Endothelial cell of umbilical vein (primary cell): ENCODE results near the gene GMNN. TPM values are rescaled to one million over a fixed set of nuclear protein-coding genes. Genes with fewer than 3 reads are reported as not detected.

Experiments used
- BruUV-seq: library from RNA; stranded (reverse); fragments of 400-500 nt; replicated peaks from 2 replicates; lab custom pipeline; 2021; lab: Mats Ljungman, UMichigan
- CTCF ChIA-PET: fragments of 300-600, 350-600 bp; sonication (Branson Sonifier 250); formaldehyde crosslinking; loops from one replicate; lab custom pipeline; 2021; ENCODE audit warnings: antibody characterized with exemption, inconsistent platforms; lab: Charles Lee
- POLR2A ChIA-PET: fragments of 300-600, 350-600 bp; sonication (Branson Sonifier 250); formaldehyde crosslinking; loops from one replicate; lab custom pipeline; 2021; ENCODE audit warnings: antibody characterized with exemption, inconsistent platforms; lab: Charles Lee
- DNase-seq: peaks from one replicate; pipeline ENCODE4 v3.0.0-alpha.2; 2011; ENCODE audit warnings: low read depth, low spot score
- FAIRE-seq: peaks from 2 replicates; lab custom pipeline; 2011; peaks lifted over from hg19 to GRCh38; lab: Jason Lieb, UNC
- H2AFZ ChIP-seq: 2 replicates; pipeline ENCODE4 v1.6.0; 2012; ENCODE audit warnings: low read depth, low read length, control low read depth, inconsistent platforms
- H3K27ac ChIP-seq: 2 replicates; pipeline ENCODE4 v1.5.1; 2011; ENCODE audit warnings: low read depth, mild to moderate bottlenecking, control low read depth, low read length, moderate library complexity; ENCODE audit not compliant: insufficient read depth
- H3K27me3 ChIP-seq, 2 experiments: 2 replicates each; pipeline versions ENCODE4 v1.6.0 to v1.6.1; 2011; ENCODE audit warnings: low read length in 2 of 2, mixed read lengths in 1 of 2; ENCODE audit not compliant: control insufficient read depth in 2 of 2, insufficient read depth in 2 of 2
- H3K36me3 ChIP-seq, 2 experiments: 2 replicates in 1 of 2; 3 replicates in 1 of 2; pipeline ENCODE4 v1.5.1; 2011; ENCODE audit warnings: low read length in 2 of 2, mild to moderate bottlenecking in 1 of 2, moderate library complexity in 1 of 2; ENCODE audit not compliant: control insufficient read depth in 2 of 2, insufficient read depth in 2 of 2; ENCODE audit errors: extremely low read depth in 1 of 2
- H3K4me1 ChIP-seq: 3 replicates; pipeline ENCODE4 v1.5.1; 2011; ENCODE audit warnings: mild to moderate bottlenecking, low read length; ENCODE audit not compliant: control insufficient read depth, insufficient read depth; ENCODE audit errors: extremely low read depth
- H3K4me2 ChIP-seq: 2 replicates; pipeline ENCODE4 v1.6.1; 2011; ENCODE audit warnings: low read length, control low read depth, mixed read lengths; ENCODE audit not compliant: insufficient read depth
- H3K4me3 ChIP-seq, 3 experiments: fragments of 200-600 bp in 1 of 3; sonication (generic), shearing (Covaris generic) in 1 of 3; replicated peaks in 1 of 3; 2 replicates each; pipeline ENCODE4 v1.5.1; 2011 to 2016; ENCODE audit warnings: control low read depth in 3 of 3, low read length in 3 of 3, mild to moderate bottlenecking in 2 of 3, inconsistent platforms in 1 of 3, low read depth in 1 of 3, moderate library complexity in 1 of 3; ENCODE audit not compliant: insufficient read depth in 1 of 3
- H3K79me2 ChIP-seq: 2 replicates; pipeline ENCODE4 v1.6.0; 2012; ENCODE audit warnings: low read length, inconsistent platforms; ENCODE audit not compliant: control insufficient read depth, insufficient read depth
- H3K9ac ChIP-seq: replicated peaks from 2 replicates; pipeline ENCODE3; 2011; ENCODE audit warnings: low read length, control low read depth; ENCODE audit not compliant: insufficient read depth; ENCODE audit errors: extremely low read depth
- H3K9me1 ChIP-seq: replicated peaks from 3 replicates; pipeline ENCODE4 v1.6.0; 2011; ENCODE audit warnings: mild to moderate bottlenecking, low read length; ENCODE audit not compliant: control insufficient read depth, insufficient read depth; ENCODE audit errors: extremely low read depth
- H3K9me3 ChIP-seq: replicated peaks from 2 replicates; pipeline ENCODE4 v1.5.1; 2012; ENCODE audit warnings: low read length, inconsistent platforms; ENCODE audit not compliant: control insufficient read depth, insufficient read depth
- H4K20me1 ChIP-seq: replicated peaks from 2 replicates; pipeline ENCODE3; 2011; ENCODE audit warnings: mild to moderate bottlenecking, low read length; ENCODE audit not compliant: control insufficient read depth, insufficient read depth; ENCODE audit errors: extremely low read depth
- EZH2 ChIP-seq: IDR thresholded peaks from 2 replicates; pipeline ENCODE4 v1.6.1; 2012; ENCODE audit warnings: borderline replicate concordance, low read depth, mild to moderate bottlenecking, moderate library complexity, low read length, inconsistent platforms; ENCODE audit not compliant: severe bottlenecking
- FOS ChIP-seq: IDR thresholded peaks from 2 replicates; pipeline ENCODE4 v1.6.1; 2011; ENCODE audit warnings: mild to moderate bottlenecking, low read length, moderate library complexity, borderline replicate concordance; ENCODE audit not compliant: insufficient read depth
- GATA2 ChIP-seq: IDR thresholded peaks from 2 replicates; pipeline ENCODE4 v1.7.0; 2011; ENCODE audit warnings: low read depth, mild to moderate bottlenecking, moderate library complexity, mixed read lengths, low read length; ENCODE audit not compliant: insufficient read length, insufficient read depth
- JUN ChIP-seq: IDR thresholded peaks from 2 replicates; pipeline ENCODE4 v1.6.1; 2011; ENCODE audit warnings: borderline replicate concordance, low read depth; ENCODE audit not compliant: insufficient read length, insufficient read depth
- MYC ChIP-seq: IDR thresholded peaks from one replicate; pipeline ENCODE4 v1.6.1; 2011; ENCODE audit warnings: mild to moderate bottlenecking, low read depth, low read length
- POLR2A ChIP-seq: IDR thresholded peaks from 2 replicates; pipeline ENCODE4 v1.6.1; 2012; ENCODE audit warnings: low read depth, mild to moderate bottlenecking, control low read depth, low read length
- POLR2AphosphoS5 ChIP-seq: IDR thresholded peaks from 2 replicates; pipeline ENCODE4 v1.6.1; 2012; ENCODE audit warnings: low read depth, mild to moderate bottlenecking, control low read depth, low read length, moderate library complexity; ENCODE audit not compliant: insufficient read depth
- dilution Hi-C: fragments of 300-500 bp; cut with MboI; formaldehyde crosslinking; loops from one replicate; pipeline ENCODE4 v1.15.0; 2019; ENCODE audit warnings: low sequenced_read_pairs; ENCODE audit not compliant: extremely low pct_ligation_motif_present
- intact Hi-C: fragments of 100-400 bp; cut with micrococcal nuclease; formaldehyde crosslinking; loops from one replicate; pipeline ENCODE4 v1.10.0; 2022
- polyA plus RNA-seq, 4 experiments: library from polyadenylated mRNA; depleted of rRNA in 3 of 4; stranded (reverse) in 3 of 4; unstranded in 1 of 4; fragments of >200 nt; gene quantifications; 2 replicates each; pipeline versions ENCODE4 v1.2.1 to v1.2.3, GENCODE V29; 2011 to 2012; ENCODE audit warnings: missing spikeins in 1 of 4
- total RNA-seq: library from RNA; stranded (reverse); gene quantifications from 2 replicates; pipeline ENCODE4 v1.2.3, GENCODE V29; 2021
- TF ChIP-seq, protein P1 (sequence below): IDR thresholded peaks from 2 replicates; pipeline ENCODE4 v1.6.1; 2011; ENCODE audit not compliant: insufficient read depth, insufficient read length
- TF ChIP-seq, protein P2 (sequence below), 2 donors: IDR thresholded peaks; 1 replicate in 1 of 2; 2 replicates in 1 of 2; pipeline ENCODE4 v1.5.1; 2011; ENCODE audit warnings: low read length in 2 of 2, mild to moderate bottlenecking in 2 of 2, moderate library complexity in 2 of 2, control low read depth in 1 of 2, inconsistent platforms in 1 of 2, low read depth in 1 of 2; ENCODE audit not compliant: insufficient read depth in 1 of 2; ENCODE audit errors: extremely low read depth in 1 of 2

The GMNN gene
- total and polyA plus RNA-seq, 2 donors (not counting 3 experiments of a cell fraction or from before 2014, with no cell fraction given) = 25.4 to 52.6 TPM

DNA sequence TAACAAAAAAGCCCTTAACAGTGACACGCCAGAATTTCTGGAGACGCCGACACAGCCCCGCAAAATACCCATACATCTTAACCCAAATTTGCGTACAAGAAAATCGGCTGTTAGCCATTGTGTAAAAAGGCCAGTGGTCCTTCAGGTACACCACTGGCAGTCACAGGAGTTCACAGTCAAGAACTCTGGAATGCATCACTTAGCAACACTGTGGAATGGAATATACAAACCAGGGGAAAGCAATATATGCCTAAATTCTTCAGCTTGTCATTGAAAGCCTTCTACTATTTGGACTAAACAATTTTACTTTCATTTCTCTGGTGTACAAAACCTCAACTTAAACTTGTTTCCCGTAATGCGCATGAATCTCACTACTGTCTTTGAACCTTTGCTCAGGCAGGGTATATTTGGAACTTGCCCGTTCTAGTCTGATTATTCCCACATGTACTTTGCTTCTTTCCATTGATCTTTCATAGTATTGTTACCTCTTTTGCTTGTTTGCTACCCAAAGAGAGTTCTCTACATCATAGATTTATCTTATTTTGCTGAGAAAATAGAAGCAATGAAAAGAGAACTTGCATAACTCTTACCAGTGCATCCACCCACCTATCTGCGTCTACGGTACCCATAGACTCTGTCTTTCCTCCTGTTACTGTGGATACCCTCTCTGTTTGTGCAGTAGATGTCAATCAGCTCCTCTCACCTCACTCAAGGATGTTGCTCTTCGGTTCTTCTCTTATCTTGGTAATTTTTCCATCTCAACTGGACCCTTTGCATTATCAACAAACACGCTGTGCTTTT lies 24.2 kb downstream of the GMNN start, which contains the start of gene ARMH2:
Gene ARMH2 (minus strand): TSS at position 178 of the 801 bp plus-strand sequence. CDS start 60 bp downstream, at position 118.
- dilution Hi-C loops = no loop called here
- H3K9me1 ChIP-seq = no peaks in the 10 kb centered on the region
- H3K9ac ChIP-seq = no peak within 1 kb of the TSS
- no peak for DNase-seq
- intact Hi-C loops = no loop called here
- no peaks in the 10 kb centered on the region for H4K20me1 ChIP-seq
- ChIA-PET CTCF (no interaction called here), POLR2A (no interaction called here)
- no peaks in the 10 kb centered on the region for H3K9me3 ChIP-seq
- no peaks in the 10 kb centered on the region for H3K4me1 ChIP-seq
- no peaks in the 10 kb centered on the region for H3K79me2 ChIP-seq
- no peak within 1 kb of the TSS for H3K27ac ChIP-seq
- no peak within 1 kb of the TSS for H2AFZ ChIP-seq
- no TSS peak for BruUV-seq
- H3K4me2 ChIP-seq = no peak within 1 kb of the TSS
- no peaks in the 10 kb centered on the region for H3K27me3 ChIP-seq
- H3K36me3 ChIP-seq = no peaks in the 10 kb centered on the region
- TF ChIP-seq FOS (no peak), GATA2 (no peak), EZH2 (no peak), JUN (no peak), MYC (no peak), POLR2AphosphoS5 (no peak), POLR2A (no peak)
- TF ChIP-seq, protein P1, sequence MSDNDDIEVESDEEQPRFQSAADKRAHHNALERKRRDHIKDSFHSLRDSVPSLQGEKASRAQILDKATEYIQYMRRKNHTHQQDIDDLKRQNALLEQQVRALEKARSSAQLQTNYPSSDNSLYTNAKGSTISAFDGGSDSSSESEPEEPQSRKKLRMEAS = no peak
- TF ChIP-seq, protein P2, sequence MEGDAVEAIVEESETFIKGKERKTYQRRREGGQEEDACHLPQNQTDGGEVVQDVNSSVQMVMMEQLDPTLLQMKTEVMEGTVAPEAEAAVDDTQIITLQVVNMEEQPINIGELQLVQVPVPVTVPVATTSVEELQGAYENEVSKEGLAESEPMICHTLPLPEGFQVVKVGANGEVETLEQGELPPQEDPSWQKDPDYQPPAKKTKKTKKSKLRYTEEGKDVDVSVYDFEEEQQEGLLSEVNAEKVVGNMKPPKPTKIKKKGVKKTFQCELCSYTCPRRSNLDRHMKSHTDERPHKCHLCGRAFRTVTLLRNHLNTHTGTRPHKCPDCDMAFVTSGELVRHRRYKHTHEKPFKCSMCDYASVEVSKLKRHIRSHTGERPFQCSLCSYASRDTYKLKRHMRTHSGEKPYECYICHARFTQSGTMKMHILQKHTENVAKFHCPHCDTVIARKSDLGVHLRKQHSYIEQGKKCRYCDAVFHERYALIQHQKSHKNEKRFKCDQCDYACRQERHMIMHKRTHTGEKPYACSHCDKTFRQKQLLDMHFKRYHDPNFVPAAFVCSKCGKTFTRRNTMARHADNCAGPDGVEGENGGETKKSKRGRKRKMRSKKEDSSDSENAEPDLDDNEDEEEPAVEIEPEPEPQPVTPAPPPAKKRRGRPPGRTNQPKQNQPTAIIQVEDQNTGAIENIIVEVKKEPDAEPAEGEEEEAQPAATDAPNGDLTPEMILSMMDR (IDR thresholded peaks at IDR 0.05; ENCODE audit: extremely low read depth in 1 of 2, insufficient read depth in 1 of 2, low read depth in 1 of 2, low read length in 2 of 2) = no peak
- H3K4me3 ChIP-seq = no peak within 1 kb of the TSS
- no peak for FAIRE-seq
